Left cardiac atrium (tissue), 4 donors: Measurements from ENCODE around the gene ATG5. TPM values are rescaled to one million over a fixed set of nuclear protein-coding genes. Genes with fewer than 3 reads are reported as not detected.

ENCODE experiments used
- ATAC-seq, 2 donors: fragments of 200-7000 bp; cut with Tn5 transposase; one replicate each; pipeline ENCODE4 v1.9.1; 2020; ENCODE audit warnings: mild to moderate bottlenecking in 2 of 2, moderate library complexity in 2 of 2
- DNase-seq: peaks from one replicate; pipeline ENCODE4 v3.0.0-alpha.2; 2020
- intact Hi-C, 2 donors: fragments of 100-400 bp; cut with DNase I; formaldehyde crosslinking; loops; one replicate each; pipeline versions ENCODE4 v1.14.1 to v1.15.1; 2022 to 2023
- long read RNA-seq: library from polyadenylated mRNA; unstranded; transcript quantifications from one replicate; pipeline ENCODE4 v2.0.0, GENCODE V29; 2021
- total RNA-seq, 2 donors: library from RNA; stranded (reverse); fragmentation: NEBNext Ultra II Directional; extraction: Animal tissue kit (Norgen Biotek cat#: 25700); gene quantifications; one replicate each; pipeline ENCODE4 v1.2.1, GENCODE V29; 2021
- donor health status: DM: no; HTN: yes; CAD: no.
- donor health status: DM: no; HTN: yes; CAD: no; lungs with severe emphysema.
- donor health status: DM: yes; HTN: yes; CAD: no.
- donor health status: Dilated cardiomyopathy.

Gene ATG5
- total RNA-seq: 10 to 100 TPM; 17.0 to 20.2 TPM
- long read RNA-seq, transcript ATG5-204 (8 exons, 3,216 nt): major isoform, 23 of 35 reads
- long read RNA-seq, transcript ATG5-208 (7 exons, 3,035 nt): minor isoform, 8 of 35 reads
- long read RNA-seq, partial matches to known transcripts: 1 of 35 reads
- long read RNA-seq, other reads (novel, unspliced or antisense): 3 of 35 reads

DNA sequence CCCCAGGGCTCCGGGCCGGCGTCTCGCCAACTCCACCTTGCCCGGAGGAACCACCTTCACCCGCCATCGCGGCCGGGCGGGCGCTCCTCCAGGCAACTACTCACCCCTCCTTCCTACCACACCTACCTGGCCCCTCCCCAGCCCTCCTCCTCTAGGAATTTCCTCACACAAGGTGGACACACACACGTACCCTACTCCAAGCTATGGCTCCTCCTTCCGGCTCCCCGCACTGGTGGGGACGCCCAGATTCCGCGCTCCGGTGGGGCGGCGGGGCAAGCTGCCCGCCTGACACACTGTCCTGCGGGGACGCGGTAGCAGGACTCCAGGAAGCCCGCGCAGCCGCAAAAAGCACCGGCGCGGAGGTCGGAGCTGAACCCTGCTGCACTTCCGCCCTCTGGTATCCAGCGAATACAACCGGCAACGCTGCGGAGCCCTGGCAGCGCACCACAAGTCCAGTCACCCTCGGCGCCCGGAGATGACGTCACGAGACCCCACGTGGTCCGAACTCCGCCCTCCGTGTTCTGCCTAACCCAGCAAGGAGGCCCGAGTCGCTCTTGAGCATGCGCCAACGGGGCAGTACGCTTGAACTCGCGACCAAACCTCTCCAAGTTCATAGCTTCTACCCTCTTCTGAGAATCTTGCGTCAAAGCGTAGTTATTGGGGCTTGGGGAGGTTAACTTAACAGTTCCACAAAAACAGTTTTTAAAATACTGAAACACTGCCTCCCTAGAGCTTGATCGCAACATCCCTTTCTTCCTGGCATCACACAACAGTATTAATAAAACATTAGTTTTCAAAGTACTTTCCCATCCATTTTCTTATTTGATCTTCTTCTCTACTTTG, at the start of gene ATG5:
TSS of gene ATG5 (minus strand) at position 425 of the 843 bp plus-strand sequence. CDS start 9,552 bp downstream, outside the sequence.
- ATAC-seq: peak; percentile 99
- intact Hi-C loops: no loop called here
- DNase-seq: peak; percentile 99

DNA sequence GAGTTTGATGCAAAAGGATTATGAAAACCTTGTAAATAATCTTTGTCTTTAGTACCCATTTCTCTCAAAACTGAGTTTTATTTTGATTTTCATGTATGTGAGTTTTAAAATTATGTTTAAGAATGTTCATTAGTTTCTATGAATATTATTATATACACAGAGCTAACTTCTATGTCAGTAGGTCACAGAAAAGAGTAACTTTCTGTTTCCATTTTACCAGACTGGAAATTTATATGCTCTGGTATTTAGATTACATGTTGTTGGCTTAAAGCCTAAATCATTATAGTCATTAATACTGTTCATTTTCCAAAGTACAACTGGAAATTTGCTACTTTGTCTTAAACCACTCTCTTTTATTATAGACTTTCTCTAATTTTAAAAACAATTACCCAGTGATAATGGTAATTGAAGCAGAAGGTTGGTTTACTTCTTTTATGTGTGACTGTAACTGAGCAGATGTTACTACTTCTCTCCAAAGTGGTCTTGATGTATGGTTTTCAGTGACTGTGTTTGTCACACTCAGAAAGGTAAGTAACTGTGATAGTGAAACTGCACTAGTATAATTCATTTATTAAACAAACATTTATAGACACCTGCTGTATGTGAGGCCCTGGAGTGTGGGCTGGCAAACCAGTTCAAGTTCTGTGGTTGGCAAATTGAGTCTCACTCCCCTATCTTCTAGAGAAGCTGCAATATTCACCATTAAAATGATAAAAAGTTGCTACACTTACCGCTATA, 48.1 kb upstream of the ATG5 start:
- intact Hi-C loops: no loop called here
- no peak for DNase-seq
- ATAC-seq: no peak

DNA sequence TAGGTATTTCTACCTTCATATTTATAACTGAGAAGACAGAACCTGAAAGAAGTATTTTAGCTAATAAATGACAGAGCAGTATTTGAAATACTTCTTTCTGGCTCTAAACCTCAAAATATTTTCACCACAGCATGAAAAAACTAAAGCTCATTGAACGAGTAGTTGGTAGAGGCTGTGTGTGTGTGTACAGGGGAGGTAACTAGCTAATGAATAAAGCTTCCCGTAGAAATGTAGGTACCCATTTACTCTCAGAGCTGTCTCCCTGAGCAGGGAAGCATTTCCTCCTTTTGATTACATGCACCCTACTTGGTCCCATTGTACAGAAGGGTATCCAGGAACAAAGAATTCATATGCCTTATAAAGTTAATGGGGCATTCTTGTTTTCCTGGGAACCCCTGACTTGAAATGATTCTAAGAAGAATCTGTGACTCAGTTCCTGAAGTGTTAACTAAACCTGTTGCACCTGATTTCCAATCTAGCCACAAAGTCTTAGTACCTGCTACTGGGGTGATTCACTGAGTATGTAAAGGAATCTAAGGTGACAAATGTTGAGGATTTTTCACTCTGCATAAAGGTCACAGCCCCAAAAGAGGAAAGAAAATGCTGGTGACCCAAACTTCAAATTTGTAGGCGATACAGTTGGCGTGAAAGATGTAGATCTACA, 47.4 kb upstream of the ATG5 start:
- no peak for DNase-seq
- intact Hi-C loops: no loop called here
- ATAC-seq: no peak

DNA sequence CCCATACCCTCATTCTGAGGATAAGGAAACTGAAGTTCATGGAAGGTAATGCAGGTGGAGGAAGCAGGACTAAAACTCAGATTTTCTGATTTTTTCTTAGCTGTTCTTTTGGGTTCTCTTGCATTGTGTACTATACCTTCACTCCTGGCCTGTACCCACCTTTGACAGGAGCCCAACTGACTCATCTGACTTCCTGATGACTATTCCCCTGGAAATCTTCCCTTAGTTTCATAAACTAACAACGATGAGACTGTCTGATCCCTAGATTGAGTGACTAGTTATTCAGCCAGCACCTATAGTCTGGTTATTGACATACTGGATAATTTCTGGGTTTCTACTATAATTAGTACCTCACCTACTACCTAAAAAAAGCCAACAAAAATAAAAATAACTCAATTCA, 45.1 kb upstream of the ATG5 start:
- DNase-seq: no peak
- no peak for ATAC-seq
- intact Hi-C loops: no loop called here

DNA sequence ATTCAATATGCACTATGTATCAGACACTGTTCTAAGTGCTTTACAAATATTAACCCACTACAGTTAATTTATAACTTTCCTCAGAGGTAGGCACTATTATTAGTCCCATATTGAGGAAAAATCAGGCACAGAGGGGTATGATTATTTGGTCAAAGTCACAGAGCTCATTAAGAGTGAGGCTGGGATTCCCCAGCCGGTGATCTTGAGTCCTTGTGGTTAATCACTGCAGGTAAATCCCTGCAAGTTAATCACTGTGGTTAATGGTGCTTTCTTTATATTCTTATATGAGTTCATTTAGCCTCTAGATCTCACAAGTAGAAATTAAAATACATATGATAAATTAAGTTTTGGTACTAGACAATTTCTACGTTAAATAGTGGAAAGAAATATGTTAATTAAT, 44.2 kb upstream of the ATG5 start:
- DNase-seq (no peak), ATAC-seq (no peak)
- intact Hi-C loops: no loop called here

DNA sequence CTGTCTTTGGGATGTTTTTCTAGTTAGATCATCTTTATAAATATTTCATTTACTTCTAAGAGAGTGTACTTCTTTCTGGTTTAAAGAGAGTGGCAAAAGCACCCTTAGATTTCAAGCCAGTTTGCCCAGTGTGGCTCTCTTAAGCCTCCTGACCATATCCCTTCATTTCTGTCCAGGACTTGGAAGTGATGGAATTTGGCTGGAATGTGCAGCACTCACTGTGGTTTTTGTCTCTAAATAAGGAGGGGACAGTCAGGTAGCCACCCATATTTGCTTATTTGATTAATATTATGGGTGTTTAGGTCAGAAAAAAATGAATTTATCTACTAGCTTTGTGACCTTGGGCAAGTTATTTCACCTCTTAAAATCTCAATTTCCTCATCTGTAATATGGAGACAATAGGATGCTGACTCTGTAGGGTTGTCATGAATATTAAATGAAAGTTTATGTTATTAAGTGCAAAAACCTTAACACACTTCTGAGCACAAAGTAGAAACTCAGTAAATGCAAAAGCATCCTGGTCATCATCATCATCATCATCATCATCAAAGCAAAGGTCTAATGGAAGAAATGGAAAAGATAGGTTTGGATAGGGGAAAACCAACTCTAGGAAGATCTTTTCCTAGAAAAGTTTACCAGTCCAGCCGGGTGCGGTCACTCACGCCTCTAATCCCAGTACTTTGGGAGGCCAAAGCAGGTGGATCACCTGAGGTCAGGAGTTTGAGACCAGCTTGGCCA, 38.0 kb upstream of the ATG5 start:
- no peak for ATAC-seq
- no peak for DNase-seq
- intact Hi-C loops: no loop called here

DNA sequence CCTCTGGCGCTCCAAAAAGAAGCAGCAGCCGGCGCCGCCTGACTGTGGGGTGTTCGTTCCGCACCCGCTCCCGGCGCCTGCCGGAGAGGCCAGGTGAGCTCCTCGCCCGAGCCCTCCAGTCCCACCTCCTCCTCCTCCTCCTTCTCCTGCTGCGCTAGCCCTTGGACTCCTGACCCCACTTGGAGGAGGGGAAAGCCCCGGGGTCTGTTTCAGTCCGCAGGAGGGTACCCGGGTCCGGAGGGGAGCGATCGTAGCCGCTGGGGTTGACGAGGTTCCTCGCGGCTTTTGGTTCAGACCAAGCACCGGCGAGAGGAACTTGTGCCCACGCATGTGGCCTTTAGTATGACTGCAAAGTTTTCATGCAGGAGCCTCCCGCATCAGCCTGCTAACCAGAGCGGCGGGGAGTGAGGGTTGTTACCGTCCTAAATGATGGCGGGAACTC, 35.5 kb upstream of the ATG5 start:
- no peak for DNase-seq
- intact Hi-C loops: no loop called here
- ATAC-seq: peak; percentile 17 to 19

DNA sequence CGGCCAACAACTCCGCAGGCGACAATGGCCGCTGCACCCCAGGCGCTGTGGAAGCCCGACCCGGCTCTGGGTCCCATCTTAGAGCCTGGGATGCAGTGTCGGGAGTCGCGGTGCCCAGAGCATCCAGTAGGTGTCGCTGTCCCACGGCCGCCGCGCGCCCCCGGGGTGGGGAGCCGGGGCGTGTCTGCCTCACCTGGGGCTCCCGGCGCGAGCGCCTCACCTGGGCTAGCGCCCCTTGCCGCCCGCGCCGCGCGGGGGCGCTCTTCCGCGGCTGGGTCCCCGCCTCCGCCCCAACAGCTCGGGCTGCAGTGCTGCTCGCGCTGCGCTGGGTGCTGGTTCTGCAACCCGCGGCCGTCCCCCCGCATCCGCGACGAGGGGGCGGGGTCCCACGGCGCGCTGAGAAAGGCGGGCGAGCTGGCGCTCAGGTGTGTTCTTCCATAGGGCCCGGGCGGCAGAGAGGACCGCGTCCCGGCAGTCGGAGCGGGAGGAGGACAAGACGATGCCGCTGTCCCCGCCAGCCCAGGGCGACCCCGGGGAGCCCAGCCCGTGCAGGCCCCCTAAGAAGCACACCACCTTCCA, 34.9 kb upstream of the ATG5 start, which contains the start of gene CRYBG1:
TSS of gene CRYBG1 (plus strand) at position 308 of the 579 bp plus-strand sequence. CDS start at position 500, 192 bp downstream.
- intact Hi-C loops: no loop called here
- peak; percentile 67 to 84 for ATAC-seq
- DNase-seq: peak; percentile 33

DNA sequence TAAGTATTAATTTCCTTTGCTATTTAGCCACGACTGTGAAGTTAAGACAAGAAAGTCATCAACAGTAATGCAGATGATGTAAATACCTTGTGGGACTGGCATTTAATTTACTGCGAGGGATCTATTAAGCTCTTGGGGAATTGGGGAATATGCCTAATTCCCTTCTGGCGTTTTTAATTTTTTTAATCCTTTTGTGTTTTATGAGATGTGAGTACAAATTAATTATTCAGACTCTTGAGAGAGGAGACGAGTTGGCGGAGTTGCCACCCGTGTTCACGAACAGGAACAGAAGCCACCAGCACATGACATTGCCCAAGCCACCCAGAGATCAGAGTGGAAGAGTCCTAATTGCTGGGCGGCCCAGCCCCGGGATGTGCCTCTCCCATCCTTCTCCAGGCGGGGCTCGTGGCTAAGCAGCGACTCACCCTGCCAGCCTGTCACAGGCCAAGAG, 34.4 kb upstream of the ATG5 start:
- DNase-seq (no peak), ATAC-seq (no peak)
- intact Hi-C loops: no loop called here

DNA sequence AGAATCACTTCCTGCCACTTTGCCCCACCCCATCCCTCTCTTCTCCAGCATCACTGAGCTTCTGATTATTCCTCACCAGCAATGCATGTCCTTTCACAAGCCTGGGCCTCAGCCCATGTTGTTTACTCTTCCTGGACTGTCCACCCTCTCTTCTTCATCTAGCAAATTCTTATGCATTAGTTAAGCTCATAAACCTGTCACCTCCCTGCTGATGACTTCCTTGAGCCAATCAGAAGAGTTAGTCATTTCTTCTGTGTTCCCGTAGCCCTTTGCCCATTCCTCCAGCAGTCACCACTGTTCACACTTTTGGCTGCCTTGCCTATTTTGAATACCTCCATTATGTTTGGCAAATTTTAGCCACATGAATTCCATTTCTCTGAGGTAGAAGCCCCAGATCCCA, 30.8 kb upstream of the ATG5 start:
- intact Hi-C loops: no loop called here
- DNase-seq: no peak
- ATAC-seq: no peak

DNA sequence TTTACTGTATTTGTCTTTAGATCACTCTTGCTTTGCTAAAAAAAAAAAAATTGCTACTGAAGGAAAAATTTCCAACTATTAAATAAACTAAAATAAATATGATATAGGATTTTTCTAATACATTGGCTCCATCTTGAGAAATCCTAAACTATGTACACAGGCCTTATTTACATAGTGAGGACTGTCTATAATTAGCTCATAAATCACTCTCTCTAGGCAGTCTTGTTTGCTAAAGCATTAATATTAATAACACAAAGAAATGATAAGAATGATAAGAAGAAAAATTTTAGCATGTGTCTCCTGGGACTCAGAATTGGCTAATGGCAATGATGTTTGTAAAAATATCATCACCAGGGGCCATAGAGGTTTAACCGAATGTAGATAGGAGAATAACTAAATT, 21.7 kb upstream of the ATG5 start:
- no peak for DNase-seq
- intact Hi-C loops: no loop called here
- no peak for ATAC-seq

DNA sequence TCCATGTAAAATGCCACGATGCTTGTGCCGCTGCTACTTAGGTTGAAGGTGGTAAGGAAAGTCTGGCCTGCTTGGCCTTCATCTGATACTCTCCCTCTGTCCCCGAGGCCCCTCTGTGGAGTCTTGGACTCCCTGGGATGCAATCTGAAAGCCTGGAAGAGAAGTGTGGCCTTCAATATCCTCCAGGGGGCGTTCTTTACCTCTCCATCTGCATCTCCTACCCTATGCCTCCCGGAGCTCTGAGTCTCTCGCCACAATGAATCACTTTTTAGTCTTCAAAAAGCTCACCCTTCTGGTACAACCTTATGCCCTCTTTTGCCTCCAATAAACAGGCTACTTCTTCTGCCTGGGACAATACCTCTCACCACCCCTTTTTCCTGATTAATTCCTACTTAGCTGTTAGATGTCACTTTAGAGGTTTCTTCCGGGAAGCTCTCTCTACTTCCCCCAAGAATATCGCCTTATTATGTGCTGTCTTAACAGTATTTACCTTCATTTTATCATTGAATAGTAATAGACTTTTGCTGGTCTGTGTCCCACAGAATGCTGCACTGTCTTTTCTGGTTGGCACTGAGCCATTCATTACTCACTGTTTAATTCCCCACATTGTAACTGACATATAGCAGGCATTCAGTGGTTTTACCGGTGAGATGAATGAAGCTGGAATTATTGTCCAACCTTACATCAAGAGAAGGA, 13.9 kb upstream of the ATG5 start:
- ATAC-seq: peak; percentile 68 to 88
- no peak for DNase-seq
- intact Hi-C loops: loop anchor here (5.0 kb wide), 2 partner anchors 228 to 638 kb away; no protein-coding TSS in a partner anchor

DNA sequence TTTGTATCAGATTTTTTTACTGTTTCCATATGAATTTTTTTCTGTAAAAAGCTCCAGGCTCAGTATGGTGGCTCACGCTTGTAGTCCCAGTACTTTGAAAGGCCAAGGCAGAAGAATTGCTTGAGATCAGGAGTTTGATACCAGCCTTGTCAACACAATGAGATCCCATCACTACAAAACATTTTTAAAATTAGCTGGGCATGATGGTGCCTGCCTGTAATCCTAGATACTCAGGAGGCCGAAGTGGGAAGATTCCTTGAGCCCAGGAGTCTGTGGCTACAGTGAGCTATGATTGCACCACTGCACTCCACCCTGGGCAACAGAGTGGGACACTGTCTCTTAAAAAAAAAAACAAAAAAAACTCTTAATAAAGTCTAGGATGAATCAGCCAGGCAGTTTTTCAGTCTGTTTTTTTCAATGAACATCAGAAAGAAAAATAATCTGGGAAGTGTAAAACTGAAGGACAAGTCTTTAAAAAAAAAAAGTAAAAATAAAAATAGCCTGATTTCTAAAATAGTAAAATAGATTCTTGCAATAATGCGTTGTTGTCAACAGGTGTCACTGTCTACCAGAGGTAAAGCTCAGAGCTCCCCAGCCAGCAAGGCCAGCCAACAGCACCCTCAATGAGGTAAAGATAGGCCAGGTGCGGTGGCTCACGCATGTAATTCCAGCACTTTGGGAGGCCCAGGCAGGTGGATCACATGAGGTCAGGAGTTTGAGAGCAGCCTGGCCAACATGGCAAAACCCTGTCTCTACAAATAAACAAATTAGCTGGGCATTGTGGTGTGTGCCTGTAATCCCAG, 9.3 kb upstream of the ATG5 start:
- intact Hi-C loops: loop anchor here (5.0 kb wide), 2 partner anchors 232 to 642 kb away; no protein-coding TSS in a partner anchor
- peak; percentile 41 for DNase-seq
- peak; percentile 64 to 67 for ATAC-seq

DNA sequence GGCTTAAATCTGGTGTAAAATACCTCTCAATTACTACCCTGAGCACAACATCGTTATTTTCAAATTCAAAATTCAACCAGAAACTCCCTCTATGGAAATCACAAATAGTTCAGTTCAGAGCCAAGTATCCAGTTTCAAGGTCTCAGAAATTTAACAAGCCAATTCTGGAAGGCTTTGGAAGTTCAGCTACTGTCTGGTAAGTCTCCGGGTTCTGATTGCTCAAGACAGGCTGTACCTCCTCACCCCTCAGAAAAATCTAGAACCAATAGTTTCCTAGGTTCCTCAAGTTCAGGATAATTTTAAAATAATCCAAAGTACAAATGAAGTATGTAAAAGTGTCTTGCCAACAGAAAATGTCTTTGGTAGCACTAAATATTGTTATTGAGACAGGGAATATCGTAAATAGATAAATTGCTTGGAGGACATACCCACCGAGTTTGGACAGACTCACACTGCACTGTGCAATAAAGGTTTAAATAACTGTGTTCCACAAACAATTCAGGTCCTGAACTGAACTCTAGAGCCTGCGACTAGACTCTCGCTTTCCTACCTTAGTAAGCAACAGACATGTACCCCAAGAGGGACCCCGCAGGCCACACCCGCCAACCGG, 729 bp downstream of the ATG5 start:
- no peak for DNase-seq
- ATAC-seq: no peak
- intact Hi-C loops: no loop called here

DNA sequence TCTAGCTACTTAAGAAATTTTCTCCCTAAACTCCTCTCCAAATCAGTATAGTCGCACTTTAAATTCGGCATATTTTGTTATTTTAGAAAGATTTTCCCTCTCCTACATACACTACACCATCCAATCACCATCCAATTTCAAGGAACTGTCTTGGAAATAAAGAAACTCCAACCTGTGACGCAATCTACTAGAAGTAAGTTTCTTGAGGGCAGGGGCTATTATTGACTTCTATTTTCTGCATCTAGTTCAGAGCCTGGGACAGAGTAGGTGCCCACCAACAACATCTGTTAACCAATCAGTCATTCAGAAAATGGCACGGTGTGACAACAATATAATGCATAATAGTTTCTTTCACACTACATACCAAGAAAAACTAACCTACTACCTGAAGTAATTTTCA, 3.6 kb downstream of the ATG5 start:
- ATAC-seq (no peak), DNase-seq (no peak)
- intact Hi-C loops: no loop called here

DNA sequence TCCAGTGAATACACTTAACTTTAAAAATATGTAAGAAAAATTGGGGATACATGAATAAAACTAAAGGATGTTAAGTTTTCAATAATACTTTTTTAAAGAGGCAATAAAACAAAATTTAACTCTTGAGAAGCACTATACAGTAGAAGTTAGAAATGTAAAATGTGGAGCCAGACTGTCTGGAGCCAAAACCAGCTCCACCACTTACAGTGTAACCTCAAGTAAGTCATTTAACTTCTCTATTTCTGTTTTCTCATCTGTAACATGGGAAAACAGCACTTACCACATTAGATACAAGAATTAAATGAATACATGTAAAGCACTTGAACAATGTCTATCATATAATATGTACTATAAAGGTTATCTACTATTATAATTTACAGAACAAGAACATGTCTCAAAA, 6.7 kb downstream of the ATG5 start:
- no peak for ATAC-seq
- intact Hi-C loops: no loop called here
- DNase-seq: no peak
